Measurements from ENCODE around the gene TMEM163. TPM values are rescaled to one million over a fixed set of nuclear protein-coding genes. Genes with fewer than 3 reads are reported as not detected.
"Not testable (repeated sequence)": the region's sequence is repeated elsewhere in the genome, so short reads cannot be mapped to it uniquely, and the experiment has no call there.

The TMEM163 gene
- polyA plus RNA-seq, 4 donors, result 1.2 to 2.4 (median 1.3) TPM

- no peak for DNase-seq (ENCODE audit: low read depth in 4 of 4, low spot score in 3 of 4)
Observed at GRCh38 chr2:134667081-134667480, 51.7 kb downstream of the TMEM163 start.

DNA sequence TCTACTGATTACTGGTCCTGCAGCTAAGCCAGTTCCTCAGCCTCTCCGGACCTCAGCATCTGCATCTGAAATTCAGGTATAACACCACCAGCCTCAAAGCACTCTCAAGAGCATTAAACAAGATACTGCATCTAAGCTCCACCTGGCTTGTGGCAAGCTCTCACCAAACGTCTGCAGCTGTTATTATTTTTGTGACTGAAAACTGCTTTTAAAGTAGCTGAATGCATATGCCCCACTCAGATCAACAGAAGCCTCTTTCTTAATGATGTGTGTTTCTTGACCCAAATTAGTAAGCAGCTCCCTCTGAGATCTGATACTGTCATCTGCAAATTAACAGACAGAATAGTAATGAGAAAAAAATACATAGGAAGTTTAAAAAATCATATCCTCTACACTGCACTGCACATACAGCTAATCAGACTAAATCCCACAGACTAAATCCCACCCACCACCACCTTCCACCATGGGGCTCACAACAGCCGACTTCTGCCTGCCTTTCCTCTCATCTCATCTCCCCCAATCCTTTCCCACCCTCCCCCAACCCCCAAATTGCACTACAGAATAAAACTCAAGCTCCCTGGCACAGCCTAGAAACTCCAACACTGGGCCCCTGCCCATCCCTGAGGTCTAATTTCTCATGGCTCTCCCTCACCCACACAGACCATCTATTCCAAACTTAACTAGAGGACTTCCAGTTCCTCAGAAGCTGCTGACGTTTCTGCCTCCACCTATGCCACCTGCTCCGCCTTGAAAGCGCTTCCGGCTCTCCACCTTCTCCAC lies 52.9 kb downstream of the TMEM163 start:
- DNase-seq (ENCODE audit: low read depth in 4 of 4, low spot score in 3 of 4), result no peak

DNA sequence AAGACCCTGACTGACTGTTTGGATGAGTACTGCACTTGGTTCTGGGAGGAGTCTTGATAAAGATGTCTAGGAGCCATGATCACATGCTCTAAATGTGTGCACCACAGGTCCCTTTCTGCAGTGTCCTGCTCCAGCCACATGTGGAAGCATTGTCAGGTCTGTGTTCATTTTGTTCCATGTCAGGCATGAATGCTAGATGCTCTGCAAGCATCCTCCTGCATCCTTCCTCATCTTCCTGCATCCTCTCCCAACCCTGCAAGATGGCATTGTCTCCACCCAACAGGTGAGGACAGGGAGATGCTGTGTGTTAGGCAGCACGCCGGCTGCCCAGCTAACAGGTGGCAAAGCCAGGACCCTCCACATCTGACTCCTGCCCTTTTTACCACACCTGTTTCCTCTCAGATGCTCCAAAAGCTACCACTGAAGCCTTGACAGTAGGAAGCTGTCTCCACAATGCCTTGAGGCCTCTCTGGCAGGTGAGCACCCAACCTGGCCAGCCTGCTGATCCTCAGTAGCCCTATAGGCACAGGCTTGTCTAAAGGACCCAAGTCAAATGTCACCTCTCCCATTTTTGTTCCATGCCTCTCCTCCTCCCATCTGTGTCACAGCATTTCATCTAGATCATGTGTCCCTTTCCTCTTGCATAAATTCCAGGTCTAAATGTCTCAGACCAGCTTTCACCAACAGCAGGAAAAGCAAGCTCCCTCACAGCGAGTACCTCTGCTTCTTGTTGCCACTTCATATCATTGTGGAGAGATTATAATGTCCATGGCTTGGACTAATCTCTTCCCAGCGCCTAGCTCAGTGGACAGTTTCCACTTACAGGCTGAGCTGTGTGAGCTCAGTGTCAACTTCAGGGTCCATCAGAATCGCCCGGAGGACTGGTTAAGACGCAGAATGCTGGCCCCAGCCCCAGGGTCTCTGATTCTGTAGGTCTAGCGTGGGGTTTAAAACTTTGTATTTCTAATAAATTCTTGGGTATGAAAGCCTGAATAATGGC lies 55.0 kb downstream of the TMEM163 start:
- DNase-seq (ENCODE audit: low read depth in 4 of 4, low spot score in 3 of 4), result no peak

DNA sequence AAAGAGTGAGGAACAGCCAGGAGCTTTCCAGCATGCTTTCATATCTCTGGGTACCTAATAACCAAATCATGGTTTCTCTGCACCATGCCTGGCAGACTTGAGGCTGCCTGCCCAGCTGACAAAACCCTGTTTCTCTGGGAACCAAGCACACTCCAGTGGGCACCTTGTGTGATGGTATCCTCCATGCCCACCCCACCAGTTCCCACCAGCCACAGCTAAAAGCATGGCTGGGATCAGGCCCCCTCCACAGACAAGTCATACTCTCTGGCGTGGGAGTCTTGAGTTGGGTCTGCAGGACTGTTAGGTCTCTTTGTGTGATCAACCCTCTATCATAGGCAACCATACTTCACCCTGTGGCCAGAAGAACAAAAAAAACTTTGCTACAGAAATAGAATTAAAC lies 56.0 kb downstream of the TMEM163 start:
- no peak for DNase-seq (ENCODE audit: low read depth in 4 of 4, low spot score in 3 of 4)

DNA sequence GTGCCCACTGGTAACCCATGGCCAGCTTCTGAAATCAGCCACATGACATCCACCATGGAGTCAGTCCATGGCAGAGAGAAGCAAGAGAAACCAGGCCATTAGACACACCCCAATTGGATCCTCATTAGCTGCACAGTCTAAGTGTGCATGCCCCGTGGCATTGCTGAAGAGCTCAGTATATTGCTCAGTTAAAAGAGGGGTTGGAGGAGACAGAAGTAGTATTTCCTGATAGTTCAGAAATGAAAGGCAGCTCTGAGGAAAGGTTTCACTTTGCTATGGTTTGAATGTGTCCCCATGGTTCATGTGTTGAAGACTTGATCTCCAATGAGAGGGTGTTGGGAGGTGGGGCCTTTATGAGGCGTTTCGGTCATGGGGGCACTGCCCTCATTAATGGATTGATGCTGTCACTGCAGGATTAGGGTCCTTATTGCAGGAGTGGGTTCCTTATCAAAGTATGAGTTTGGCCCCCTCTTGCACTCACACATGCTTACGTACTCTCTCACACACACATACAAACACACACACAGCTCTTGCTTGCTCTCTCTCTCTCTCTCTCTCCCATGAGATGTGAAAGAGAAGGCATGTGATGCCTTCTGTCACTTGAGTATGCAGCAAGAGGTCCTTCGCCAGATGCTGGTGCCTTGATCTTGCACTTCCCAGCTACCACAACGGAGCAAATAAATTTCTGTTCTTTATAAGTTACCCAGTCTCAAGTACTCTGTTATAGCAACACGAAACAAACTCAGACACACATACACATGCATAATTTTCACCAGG lies 58.0 kb downstream of the TMEM163 start:
- DNase-seq (ENCODE audit: low read depth in 4 of 4, low spot score in 3 of 4), result no peak

DNA sequence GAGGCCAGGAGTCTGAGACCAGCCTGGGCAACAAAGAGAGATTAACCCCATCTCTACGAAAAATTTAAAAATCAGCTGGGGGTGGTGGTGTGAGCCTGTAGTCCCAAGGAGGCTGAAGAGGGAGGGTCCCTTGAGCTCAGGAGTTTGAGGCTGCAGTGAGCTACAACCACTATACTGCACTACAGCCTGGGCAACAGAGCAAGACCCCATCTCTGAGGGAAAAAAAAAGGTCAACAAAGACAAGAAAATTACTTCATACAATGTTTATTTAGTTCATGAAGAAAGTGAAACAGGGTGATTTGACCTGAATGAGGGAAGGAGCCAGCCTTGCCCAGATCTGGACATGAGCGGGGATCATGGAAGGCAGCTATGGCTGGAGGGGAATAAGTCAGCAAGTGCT lies 59.1 kb downstream of the TMEM163 start:
- DNase-seq (ENCODE audit: low read depth in 4 of 4, low spot score in 3 of 4), result no peak

GRCh38 chr2:134657650-134658250 lies 61.0 kb downstream of the TMEM163 start:
- DNase-seq (ENCODE audit: low read depth in 4 of 4, low spot score in 3 of 4), result no peak

- DNase-seq (ENCODE audit: low read depth in 4 of 4, low spot score in 3 of 4), result not testable (repeated sequence)
Observed at GRCh38 chr2:134656391-134656790, 62.4 kb downstream of the TMEM163 start.

DNA sequence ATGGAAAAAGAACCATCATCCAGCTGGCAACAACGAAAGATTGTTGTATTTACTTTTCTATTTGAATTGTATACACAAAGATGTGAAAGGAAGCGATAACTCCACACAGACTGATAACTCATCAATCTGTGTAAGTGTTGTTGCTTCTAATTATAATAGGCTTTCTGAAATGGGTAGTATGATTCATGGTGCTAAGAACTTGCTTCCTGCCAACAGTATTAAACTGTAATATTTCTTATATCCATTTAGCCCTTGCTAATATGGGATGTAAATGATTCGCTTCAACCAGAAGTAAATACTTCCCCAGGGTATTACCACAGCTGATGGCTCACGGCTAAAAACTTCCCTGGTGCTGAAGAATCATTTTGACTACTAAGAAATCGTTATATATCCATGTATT lies 70.2 kb downstream of the TMEM163 start:
- DNase-seq (ENCODE audit: low read depth in 4 of 4, low spot score in 3 of 4), result no peak

DNA sequence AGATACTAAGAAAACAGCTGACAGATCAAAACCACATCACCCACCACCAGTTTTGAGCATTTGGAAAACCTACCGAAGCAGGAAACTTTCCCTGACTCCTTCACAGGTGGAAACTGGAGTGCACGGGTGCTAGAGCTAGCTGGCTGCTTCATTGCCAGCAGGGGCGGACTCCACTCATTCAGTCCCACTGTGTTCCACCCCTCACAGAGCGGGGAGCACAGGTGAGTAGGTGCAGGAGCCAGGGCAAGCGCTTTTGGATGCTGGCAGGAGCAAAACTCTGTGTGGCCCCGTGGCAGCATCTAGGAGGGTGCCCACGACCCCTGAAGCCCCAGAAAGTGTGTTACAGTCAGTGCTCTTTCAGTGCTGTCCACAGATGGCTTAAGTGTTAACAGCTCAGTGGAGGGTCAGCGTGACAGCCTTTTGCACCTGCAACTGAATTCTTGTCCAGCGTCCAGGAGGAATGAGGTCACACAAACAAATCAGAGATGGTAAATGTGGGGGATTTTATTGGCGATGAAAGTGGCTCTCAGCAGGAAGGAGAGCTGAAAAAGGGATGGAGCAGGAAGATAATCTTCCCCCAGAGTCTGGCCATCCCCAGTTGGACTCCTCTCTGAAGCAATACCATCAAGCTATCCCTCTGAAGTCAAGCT lies 71.1 kb downstream of the TMEM163 start:
- no peak for DNase-seq (ENCODE audit: low read depth in 4 of 4, low spot score in 3 of 4)

DNA sequence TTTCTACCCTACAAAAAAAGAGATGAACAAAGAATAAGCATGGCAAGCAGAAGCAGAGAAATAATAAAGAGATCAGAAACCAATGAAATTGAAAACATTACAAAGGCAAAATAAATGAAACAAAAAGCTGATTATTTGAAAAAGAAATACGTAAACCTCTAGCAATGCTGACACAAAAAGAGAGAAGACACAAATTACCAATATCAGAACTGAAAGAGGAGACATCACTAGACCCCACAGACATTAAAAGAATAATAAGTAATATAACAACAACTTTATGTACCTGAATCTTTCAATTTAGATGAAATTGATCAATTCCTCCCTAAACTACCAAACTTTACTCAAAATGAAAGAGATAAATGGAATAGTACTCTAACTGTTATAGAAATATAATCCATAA lies 75.9 kb downstream of the TMEM163 start:
- DNase-seq (ENCODE audit: low read depth in 4 of 4, low spot score in 3 of 4), result no peak

DNA sequence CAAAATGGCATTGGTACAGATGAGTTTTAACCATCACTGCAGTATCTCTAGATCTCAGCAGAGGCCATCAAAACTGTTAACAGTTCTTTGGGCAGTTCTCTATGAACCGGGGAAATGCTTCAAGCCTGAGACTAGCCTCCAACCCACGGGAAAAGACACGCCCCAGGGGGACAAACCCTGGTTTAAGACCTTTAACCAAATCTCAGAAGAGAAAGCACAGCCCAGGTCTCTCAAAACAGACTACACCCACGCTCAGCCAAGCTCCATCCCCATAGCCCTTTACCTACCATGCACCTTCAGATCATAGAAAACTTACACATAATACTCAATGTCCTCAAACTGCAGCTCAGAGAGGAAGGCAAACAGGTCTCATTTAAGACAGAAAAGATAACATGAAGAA lies 78.3 kb downstream of the TMEM163 start:
- no peak for DNase-seq (ENCODE audit: low read depth in 4 of 4, low spot score in 3 of 4)

DNA sequence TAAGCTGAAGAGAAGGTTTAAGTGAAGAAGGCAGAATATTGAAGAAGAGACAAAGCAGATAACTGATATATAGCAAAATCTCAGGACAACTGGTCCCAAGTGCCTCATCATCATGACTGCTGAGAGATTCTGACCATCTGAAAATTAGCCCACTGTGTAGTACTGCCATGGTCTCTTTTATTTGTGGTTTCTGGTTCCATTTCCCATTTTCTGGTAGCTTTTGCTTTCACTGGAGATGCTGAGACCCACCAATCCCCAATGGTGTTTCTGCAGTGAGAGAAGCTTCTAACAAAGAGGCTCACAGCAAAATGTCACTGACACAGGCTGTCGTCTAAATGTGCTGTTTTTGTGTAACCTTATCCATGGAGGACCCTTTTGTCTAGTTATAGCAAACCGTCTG lies 79.5 kb downstream of the TMEM163 start:
- DNase-seq (ENCODE audit: low read depth in 4 of 4, low spot score in 3 of 4), result no peak

- no peak for DNase-seq (ENCODE audit: low read depth in 4 of 4, low spot score in 3 of 4)
Observed at GRCh38 chr2:134636714-134637113, 82.1 kb downstream of the TMEM163 start.

DNA sequence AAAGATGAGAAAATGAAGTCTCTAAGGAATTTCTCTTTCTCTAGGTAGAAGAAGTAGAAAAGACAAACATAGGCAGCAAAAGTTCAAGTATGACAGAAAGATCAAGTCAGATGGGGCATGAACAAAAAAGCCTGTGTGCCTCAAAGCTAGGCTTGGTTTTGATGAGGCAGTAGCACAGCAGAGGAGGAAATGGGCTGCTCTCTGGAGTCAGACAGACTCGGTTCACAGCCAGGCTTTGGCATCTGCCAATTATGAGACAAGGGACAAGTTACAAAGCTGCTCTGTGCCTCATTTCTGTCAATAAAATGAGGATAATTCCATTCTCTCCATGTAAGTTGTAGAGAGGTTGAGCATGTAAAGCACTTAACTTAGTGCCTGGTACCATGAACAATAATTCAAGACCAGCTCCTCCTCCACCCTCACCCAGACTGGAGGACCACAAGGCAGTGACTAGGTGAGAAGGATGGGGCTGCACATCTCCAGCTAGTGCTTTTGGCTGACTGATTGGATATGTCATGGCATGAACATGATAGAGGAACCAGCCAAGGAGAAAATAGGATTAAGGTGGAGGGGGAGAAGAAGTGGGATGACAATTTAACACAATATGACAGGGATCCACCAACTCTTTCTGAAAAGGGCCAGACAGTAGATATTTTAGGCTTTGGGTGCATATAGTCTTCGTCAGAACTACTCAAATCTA lies 84.6 kb downstream of the TMEM163 start:
- DNase-seq (ENCODE audit: low read depth in 4 of 4, low spot score in 3 of 4), result no peak

DNA sequence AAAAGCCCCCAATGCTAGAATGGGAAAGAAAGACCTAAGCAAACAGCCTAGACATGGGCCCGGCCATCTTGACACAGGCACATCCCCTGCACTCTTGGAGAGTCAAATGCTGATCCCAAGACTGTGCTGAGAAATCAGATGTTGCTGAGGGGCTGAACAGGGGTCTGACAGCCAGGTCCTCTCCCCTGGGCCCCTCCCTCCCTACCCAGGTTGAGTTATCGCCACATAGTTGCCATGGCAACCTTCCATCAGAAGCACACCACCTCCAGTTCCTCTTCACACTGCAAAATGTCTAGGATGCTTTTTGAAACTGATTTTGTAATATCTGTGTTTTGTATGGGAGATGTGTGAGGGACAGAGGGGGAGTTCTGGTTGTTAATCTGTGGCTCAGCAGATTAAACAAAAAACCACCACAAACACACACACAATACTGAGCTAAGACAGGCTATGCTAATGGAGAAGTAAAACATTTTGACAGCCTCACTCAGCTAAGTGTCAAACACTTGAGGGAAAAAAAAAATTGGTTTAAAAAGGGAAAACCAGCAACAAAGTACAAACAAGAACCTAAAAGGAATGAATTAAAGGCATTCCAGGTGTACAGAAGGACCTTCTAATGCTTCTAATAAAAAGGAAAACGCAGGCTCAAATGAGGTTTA lies 88.2 kb downstream of the TMEM163 start:
- DNase-seq (ENCODE audit: low read depth in 4 of 4, low spot score in 3 of 4), result no peak

GRCh38 chr2:134628453-134628852 lies 90.3 kb downstream of the TMEM163 start:
- DNase-seq (ENCODE audit: low read depth in 4 of 4, low spot score in 3 of 4), result no peak

DNA sequence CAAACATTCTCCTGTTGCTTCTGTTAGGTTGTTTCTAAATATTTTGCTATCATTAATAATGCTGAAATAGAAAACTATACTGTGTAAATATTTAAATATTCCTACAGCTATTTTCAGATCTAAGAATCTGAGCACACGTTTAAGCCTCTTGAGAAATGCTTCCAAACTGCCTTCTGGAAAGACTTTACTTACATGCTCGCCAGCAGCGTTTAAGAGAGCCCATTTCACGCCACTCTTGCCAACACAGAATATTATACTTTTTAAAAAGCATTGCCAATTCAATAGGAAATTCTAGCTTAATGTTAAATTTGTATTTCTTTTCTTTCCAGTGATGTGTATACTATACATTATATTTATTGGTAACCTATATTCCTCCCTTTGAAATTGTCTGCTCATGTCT lies 92.0 kb downstream of the TMEM163 start:
- no peak for DNase-seq (ENCODE audit: low read depth in 4 of 4, low spot score in 3 of 4)

DNA sequence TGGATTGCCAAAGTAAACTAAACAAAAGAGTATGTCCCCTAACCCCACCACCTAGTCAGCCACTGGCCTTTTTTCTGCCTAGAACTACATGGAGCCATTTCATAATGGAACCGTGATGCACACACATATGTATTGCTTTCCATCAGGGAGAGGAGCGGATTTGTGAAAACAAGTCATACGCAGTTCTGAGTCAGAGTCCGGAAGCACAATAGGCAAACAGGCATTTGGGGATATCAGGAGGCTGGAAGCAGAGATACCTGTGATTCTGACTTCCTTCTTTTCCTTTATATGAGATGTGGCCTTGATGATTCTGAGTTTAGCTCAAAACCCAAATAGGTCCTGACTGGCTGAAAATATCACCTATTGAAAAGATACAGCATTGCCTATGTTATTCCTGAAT lies 93.5 kb downstream of the TMEM163 start:
- no peak for DNase-seq (ENCODE audit: low read depth in 4 of 4, low spot score in 3 of 4)

Data from right renal pelvis (tissue), 4 donors.